HG02981 (cell line): ENCODE measurements around the gene SCARB2.

Experiments used
- ATAC-seq: cut with Tn5 transposase; IDR thresholded peaks from one replicate; pipeline ENCODE4 v1.9.1; 2021; ENCODE audit warnings: mild to moderate bottlenecking, moderate library complexity; ENCODE audit not compliant: unreplicated experiment

Gene SCARB2

DNA sequence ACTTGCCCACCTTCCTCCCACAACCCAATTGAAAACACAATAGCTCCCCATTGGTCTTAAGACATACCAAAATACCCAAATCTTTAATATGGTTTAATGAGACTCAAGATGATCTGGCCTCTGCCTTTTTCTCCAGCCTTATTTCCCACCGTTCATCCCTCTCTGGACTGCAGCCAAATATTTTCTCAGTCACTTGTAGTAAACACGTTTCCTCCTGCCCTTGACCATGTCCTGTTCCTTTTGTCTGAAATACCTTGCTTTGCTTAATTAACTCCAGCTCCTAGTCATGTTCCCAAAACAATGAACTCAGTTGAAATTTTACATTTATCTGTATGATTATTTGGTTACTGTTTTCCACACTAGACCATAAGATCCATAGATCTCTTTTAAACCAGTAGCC is 57.0 kb downstream of the SCARB2 start:
- no peak for ATAC-seq

DNA sequence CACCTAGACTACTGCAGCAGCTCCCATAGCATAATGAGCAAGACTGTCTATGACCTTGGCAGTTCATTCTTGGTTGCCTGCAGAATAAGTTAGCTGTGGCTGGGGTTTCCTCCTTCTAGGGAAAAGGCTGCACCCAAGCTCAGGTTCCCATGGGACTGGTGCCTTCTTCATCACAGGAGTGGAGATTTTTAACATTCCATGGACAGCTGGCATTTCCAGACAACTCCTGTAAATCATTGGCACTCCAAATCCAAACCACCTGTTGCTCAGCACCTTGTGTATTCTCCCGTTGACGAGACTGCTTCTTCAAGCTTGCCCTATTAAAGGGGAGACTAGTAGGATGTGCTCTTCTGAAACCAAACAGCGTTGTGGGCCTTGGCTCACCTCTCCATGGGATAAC is 57.6 kb downstream of the SCARB2 start:
- no peak for ATAC-seq

DNA sequence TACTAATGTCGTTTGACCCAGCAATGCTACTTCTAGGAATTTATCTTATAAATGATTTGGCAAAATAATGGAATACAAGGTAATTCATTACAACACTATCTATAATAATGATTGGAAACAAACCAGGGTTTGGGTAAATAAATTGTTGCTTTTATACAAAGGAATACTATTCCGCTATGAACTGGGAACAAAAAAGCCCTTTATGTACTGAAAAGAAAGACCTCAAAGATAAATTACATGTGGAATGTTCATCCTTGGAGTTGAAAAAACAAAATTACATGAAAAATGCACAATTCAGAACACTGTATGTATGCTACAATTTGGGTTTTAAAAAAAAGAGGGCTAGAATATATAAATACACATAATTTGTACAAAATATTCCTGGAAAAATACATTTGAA is 60.3 kb downstream of the SCARB2 start:
- ATAC-seq, result no peak

DNA sequence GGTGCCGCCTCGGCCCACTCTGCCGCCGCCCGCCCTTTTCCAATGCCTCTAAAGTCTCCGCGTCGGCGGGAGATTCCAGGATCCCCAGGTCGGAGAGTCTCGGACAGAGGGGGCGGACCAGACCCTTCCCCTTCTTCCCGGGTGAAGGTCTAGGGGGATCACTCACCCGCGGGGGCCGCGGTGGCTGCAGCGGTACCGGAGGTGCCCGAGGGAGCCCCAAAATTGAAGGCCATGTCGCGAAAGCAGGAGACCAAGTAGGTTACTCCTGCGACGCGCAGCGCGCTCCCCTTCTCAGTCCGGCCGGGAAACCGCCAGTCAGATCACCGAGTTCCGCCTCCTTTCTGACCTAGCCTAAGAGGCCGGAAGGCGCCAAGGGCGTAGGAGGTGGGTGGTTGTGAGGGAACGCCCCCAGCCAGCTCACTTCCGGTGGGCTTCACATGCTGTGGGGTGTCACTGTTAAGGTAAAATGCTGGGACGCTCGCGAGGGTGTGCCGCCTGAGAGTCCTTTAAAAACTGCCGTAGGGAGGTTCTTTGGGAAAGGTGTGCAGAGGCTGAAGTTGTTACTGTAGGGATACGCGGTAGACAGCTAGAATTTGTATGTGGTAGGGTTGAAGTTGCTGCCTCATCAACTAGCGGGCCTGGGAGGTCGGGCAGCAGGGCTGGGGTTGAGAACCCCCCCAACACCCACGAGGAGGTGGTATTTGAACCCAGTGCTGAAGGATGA is 65.3 kb downstream of the SCARB2 start, which contains the start of gene NUP54:
NUP54 (minus strand) TSS at position 256 of the 724 bp plus-strand sequence; CDS start at position 233, 23 bp downstream.
- peak; percentile 98 for ATAC-seq

DNA sequence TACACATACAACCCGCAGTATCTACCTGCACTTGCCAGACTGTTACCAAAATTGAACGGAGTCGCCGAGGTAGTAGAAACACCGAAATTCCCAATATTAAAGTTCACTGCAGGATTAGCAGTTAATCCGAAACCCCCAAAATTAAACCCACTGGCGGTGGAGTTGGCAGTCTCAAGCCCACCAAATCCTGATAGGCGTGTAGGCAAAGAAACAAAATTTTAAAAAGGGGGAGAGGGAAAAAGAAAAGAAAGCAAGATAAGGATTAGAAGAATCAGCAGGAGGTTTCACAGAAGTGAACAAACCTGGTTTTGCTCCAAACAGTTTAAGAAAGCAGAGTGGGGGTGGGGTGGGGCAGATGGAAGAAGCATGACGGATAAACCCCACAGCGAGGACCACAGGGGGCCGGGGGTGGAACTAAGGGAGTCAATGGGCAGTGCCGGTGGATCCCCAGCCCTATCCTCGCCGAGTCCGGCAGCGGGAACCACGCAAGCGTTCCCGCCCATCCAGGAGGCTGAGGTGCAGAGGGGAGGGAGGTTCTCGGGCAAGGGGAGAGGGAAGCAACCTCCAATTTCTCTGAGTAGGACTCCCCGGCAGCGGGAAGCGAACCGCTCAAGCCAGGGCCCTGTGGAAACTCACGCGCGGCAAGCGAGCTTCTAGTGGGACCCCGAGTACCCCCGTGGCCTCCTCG is 66.0 kb downstream of the SCARB2 start:
- ATAC-seq, result peak; percentile 39

DNA sequence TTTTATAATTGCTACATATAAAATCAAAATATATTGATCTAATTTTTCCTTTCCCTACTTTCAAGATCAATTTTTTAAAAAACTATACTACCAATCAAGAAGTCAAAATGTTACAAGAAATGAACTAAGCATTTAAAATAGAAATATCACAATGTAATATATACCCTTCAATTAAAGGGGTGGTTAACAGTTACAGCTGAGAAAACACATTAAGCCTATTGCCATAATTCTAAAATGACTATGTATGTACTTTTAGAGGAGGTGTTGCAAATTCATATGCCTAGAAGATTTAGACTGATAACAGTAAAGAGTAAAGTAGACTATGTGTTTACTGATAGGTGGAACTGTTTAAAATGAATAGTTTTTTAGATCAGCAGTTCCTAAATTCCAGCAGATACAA is 69.1 kb downstream of the SCARB2 start:
- ATAC-seq, result no peak

DNA sequence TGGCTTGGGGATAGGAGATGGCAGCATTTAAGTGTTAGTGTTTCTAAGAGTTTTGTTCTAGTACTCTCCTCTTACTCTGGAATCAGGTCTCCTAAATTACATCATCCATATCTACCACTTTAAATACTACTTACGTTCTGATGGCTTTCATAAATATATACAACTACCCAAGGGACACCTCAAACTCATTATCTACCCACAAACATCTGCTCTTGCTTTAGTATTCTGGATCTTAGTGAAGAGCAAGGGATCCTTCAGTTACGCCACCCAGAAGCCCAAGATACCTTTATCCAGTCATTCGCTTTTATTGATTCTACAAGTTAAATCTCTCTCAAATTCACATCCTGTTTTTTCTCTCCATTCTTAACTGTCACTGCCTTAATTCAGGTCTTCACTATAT is 72.4 kb downstream of the SCARB2 start:
- no peak for ATAC-seq

DNA sequence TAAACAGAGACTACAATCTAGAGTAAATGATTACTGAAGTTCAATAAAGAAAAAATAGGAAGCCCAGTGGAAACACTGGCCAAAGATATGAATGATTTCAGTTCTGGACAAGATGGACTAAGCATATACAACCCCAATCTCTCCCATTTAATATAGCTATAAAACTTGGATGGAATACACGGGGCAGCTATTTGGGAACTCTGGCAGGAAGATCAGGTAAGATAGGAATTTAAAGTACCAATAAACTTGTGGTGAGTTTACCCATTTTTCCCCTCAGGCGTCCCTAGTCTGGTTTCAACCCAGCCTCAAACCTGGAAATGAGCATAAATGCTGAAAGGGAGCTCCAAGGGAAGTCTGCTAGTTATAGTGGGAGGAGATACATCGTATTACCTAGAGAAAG is 85.9 kb downstream of the SCARB2 start:
- ATAC-seq, result no peak

DNA sequence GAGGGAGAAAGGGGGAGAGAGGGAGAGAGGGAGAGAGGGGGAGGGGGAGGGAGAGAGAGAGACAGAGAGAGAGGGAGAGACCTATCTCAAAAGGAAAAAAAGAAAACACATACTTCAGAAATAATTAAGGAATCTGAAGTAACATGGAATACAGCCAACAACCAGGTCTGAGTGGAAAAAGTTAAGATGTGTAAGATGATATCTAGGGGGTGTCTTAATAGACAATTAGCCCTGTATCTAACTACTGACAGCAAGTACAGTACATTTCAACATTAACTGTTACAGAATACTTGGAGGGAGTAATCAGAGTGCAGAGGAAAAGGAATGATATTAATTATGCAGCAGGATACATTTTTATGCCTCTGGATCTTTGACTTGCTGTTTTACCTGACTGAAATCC is 87.8 kb downstream of the SCARB2 start:
- no peak for ATAC-seq

DNA sequence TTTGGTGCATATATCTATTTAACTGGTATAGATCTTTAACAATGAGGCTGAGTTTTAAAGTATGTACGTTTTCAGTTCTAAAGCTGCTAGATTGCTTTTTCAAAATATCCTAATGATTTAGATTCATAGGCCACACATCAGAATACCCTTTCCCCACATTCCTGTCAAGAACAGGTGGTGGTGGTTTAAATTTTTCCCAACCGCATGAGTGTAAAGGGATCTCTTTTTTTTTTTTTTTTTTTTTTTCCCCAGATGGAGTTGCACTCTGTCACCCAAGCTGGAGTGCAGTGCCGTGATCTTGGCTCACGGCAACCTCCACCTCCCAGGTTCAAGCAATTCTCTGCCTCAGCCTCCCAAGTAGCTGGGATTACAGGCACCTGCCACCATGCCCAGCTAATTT is 93.4 kb downstream of the SCARB2 start:
- ATAC-seq, result no peak

DNA sequence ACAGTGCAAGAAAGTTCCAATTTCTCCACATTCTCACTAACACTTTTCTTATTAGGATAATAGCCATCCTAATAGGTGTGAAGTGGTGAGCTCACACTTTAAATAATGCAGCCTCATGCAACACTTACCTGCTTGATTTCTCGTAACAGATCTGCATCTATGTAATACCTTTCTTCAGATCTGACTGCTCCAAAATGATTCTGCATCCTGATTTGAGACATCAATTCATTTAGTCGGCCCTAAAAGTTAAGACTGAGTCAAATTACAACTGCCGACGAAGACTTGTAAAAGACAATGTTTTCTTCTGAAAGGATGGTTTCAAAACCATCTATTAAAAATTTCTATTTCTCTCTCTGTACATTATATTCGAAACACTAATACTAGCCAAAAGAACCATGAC is 96.1 kb downstream of the SCARB2 start:
- ATAC-seq, result no peak

DNA sequence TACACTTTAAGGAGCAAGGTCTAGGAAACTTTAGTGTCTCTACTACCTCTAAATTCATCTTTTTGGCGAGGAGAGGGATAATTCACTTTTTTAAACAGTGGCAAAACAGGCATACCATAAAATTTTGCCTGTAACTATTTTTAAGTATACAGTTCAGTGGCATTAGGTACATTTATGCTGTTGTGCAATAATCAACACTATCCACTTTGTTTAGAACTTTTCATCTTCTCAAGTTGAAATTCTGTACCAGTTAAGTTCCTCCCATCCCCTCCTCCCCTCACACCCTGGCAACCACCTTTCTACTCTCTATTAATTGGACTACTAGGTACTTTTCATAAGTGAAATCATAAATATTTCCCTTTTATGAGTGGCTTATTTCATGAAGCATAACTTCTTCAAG is 96.8 kb downstream of the SCARB2 start:
- ATAC-seq, result no peak
